Fibroblast of pulmonary artery (primary cell): Measurements from ENCODE around the gene SLC25A13.
"Not testable (repeated sequence)": the region's sequence is repeated elsewhere in the genome, so short reads cannot be mapped to it uniquely, and the experiment has no call there.

Experiments
- DNase-seq: peaks from one replicate; pipeline ENCODE4 v3.0.0-alpha.2; 2010; ENCODE audit warnings: low read depth
- H3K4me3 ChIP-seq: replicated peaks from 2 replicates; pipeline ENCODE4 v1.5.1; 2011; ENCODE audit warnings: low read depth, mild to moderate bottlenecking, control low read depth, low read length, moderate library complexity
- TF ChIP-seq, protein P1 (sequence below): IDR thresholded peaks from 2 replicates; pipeline ENCODE4 v1.5.1; 2011; ENCODE audit warnings: mild to moderate bottlenecking, control low read depth, low read length, inconsistent platforms; ENCODE audit errors: missing control alignments

Gene SLC25A13

GRCh38 chr7:96331775-96332174, 9.9 kb upstream of the SLC25A13 start:
- H3K4me3 ChIP-seq: no peak overlapping the region
- TF ChIP-seq, protein P1, sequence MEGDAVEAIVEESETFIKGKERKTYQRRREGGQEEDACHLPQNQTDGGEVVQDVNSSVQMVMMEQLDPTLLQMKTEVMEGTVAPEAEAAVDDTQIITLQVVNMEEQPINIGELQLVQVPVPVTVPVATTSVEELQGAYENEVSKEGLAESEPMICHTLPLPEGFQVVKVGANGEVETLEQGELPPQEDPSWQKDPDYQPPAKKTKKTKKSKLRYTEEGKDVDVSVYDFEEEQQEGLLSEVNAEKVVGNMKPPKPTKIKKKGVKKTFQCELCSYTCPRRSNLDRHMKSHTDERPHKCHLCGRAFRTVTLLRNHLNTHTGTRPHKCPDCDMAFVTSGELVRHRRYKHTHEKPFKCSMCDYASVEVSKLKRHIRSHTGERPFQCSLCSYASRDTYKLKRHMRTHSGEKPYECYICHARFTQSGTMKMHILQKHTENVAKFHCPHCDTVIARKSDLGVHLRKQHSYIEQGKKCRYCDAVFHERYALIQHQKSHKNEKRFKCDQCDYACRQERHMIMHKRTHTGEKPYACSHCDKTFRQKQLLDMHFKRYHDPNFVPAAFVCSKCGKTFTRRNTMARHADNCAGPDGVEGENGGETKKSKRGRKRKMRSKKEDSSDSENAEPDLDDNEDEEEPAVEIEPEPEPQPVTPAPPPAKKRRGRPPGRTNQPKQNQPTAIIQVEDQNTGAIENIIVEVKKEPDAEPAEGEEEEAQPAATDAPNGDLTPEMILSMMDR: no peak
- no peak for DNase-seq

- TF ChIP-seq, protein P1: no peak
Measured at GRCh38 chr7:96331233-96331632, 9.3 kb upstream of the SLC25A13 start.

DNA sequence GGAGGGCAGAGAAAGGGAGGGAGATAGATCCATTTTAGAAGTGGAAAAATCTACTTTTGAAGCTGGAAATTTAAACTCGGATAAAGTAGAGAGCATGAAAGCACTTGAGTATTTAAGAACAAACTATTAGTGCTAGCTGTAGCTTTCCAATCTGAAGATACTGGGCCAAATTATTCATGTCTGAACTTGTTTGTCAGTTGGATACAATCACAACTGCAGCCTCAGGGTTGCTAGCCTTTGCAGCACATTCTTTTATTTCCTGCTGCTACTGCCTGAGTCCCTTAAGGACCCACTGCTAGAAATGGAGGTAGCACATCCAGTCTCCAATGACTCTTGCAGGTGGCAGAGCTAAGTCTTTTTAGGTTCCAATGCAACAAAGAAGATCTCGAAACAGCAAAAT, 8.3 kb upstream of the SLC25A13 start:
- no peak for DNase-seq
- H3K4me3 ChIP-seq: no peak overlapping the region
- TF ChIP-seq, protein P1: no peak

More at GRCh38 chr7:96331233-96331632, 9.3 kb upstream of the SLC25A13 start:
- no peak overlapping the region for H3K4me3 ChIP-seq
- no peak for DNase-seq

DNA sequence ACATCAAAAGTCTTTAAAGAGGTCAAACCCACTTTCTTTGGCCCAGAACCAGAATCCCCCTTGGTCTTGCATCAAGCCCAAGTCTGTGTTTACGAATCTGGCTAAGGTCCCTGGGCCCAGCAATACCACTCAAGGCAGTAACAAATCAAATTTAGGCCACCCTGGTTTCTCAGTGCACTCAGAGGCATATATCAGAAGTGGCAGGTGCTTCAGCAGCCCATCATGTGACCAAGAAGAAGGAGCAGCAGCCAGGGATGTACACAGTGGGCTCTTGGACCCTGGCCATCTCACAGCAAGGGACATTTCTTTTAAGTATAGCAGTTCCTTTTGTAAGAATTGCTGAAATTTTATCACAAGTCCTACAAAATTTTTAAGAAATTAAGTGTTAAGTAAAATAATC, 7.3 kb upstream of the SLC25A13 start:
- DNase-seq: no peak
- TF ChIP-seq, protein P1: no peak

GRCh38 chr7:96328016-96328415, 6.1 kb upstream of the SLC25A13 start:
- DNase-seq: no peak
- TF ChIP-seq, protein P1: no peak
- no peak overlapping the region for H3K4me3 ChIP-seq

More for the DNA sequence above, 7.3 kb upstream of the SLC25A13 start:
- no peak overlapping the region for H3K4me3 ChIP-seq

- TF ChIP-seq, protein P1: no peak
- no peak overlapping the region for H3K4me3 ChIP-seq
- no peak for DNase-seq
Measured at GRCh38 chr7:96327429-96327828, 5.5 kb upstream of the SLC25A13 start.

DNA sequence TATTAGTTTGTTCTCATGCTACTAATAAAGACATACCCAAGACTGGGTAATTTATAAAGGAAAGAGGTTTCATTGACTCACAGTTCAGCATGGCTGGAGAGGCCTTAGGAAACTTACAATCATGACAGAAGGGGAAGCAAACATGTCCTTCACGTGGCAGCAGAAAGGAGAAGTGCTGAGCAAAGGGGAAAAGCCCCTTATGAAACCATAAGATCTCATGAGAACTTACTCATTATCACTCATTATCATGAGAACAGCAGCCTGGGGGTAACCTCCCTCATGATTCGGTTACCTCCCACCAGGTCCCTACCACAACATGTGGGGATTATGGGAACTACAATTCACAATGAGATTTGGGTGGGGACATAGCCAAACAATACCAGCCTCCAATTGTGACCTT, 4.9 kb upstream of the SLC25A13 start:
- DNase-seq, H3K4me3 ChIP-seq: not testable (repeated sequence)

GRCh38 chr7:96322847-96323461, 1.1 kb upstream of the SLC25A13 start:
- no peak for DNase-seq
- TF ChIP-seq, protein P1: no peak
- H3K4me3 ChIP-seq: no peak overlapping the region
